HS-27A (cell line): ENCODE measurements around the gene GAS2L2.

Experiments used
- DNase-seq: peaks from one replicate; pipeline ENCODE4 v3.0.0-alpha.2; 2012; ENCODE audit warnings: low read depth, missing footprints

GAS2L2 gene

DNA sequence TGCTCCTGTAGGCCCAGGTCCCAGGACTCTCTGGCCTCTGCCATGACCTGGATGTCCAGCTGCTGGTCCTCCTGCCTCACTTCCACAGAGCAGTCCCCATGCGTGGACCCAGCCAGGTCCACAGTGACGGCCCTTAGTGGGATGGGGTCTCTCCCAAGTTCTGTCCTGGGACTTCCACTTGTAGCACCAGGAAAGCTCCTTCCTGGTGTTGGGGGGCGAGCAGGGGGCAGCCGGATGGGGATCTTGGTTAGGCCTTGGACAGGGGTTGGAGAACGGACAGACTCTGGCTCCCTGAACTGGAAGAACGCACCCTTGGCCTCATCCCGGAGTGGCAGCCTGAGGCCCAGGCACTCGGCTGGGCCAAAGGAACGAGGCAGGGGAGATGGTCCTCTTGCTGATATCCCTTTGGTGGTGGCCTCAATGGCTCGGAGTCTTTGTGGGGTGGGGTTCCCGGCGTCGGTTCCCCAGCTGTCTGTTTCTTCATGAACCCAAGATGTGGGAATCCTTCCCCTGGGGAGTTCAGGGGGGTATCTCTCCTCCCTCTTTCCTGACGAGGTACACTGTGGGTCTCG, 7.2 kb downstream of the GAS2L2 start:
- no peak for DNase-seq

- DNase-seq: no peak
Measured at GRCh38 chr17:35745246-35745645, 7.8 kb downstream of the GAS2L2 start.

DNA sequence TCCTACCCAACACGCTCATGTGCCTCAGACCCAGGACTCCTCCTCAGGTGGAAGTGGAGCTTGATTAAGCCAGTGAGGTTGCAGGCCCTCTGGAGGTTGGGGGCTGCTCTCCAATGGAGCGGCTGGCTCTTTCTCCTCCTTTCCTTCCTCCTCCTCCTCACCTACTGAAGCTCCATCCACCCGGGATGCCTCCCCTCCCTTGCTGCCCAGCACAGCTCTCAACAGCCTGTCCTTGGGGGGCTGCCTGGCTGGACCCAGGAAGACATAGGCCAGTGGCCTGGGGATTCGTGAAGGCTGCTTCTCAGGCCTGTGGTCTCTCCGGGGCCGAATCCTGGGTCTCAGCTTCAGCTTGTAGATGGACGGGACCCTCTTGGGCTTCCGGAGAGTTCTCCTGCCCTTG, 8.2 kb downstream of the GAS2L2 start:
- DNase-seq: no peak

DNA sequence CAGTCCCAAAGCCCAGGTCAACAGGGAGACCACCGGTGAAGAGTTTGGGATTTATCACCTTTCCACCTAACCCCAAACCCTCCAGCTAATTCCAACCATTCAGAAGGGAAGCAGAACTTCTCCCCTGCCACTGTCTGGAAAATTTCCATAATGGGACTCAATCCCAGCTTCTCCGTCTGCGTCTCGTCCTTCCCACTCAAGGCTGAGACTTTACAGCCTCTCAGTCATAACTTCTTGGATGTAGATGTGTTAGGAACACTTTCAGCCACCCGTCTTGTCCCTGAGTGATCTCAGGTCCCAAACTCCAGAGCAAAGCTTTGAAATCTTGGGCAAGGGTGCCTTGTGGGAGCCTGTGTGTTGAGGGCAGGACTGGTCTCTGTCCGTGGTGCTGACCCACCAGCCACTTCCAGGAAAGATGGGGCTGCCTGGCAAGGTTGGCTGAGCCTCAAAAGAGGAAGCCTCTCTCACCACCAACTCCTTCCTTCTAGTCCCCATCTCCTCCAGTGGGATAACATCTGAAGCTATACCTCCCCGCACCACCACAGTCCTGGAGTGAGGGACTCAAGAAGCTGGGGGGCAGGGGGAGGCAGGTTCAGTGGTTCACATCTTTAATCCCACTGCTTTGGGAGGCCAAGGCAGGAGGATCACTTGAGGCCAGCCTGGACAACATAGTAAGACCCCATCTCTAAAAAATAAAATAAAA, 9.3 kb downstream of the GAS2L2 start:
- no peak for DNase-seq

DNA sequence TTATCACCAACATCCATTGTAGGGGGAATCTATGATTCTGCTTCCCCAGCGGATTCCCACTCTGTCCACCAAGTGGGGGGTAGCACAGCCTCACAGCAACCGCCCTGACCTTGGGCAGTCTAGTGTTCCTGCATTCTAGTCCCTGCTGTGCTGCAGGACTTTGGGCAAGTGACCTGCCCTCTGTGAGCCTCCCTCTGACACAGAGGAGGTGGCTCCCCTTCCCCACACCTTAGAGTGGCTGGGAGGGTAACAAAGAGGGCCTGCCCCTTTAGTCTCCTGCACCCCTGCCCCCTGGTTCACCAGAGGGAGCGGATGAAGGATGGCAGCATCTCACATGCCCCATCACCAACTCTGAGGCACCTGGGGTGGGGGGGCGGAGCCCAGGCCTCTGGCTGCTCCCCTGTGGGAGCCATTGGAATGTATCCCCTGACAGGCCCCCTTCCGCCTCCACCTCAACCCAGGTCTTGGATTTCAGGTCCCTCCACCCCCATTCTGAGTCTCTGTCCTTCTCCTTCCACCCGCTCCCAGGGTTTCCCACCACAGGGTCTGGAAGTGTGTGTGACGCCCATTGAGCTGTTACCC, 10.1 kb downstream of the GAS2L2 start:
- no peak for DNase-seq

GRCh38 chr17:35742496-35742895, 10.5 kb downstream of the GAS2L2 start:
- no peak for DNase-seq

GRCh38 chr17:35740997-35741931, 11.8 kb downstream of the GAS2L2 start:
- no peak for DNase-seq

GRCh38 chr17:35740216-35740615, 12.8 kb downstream of the GAS2L2 start:
- no peak for DNase-seq

DNA sequence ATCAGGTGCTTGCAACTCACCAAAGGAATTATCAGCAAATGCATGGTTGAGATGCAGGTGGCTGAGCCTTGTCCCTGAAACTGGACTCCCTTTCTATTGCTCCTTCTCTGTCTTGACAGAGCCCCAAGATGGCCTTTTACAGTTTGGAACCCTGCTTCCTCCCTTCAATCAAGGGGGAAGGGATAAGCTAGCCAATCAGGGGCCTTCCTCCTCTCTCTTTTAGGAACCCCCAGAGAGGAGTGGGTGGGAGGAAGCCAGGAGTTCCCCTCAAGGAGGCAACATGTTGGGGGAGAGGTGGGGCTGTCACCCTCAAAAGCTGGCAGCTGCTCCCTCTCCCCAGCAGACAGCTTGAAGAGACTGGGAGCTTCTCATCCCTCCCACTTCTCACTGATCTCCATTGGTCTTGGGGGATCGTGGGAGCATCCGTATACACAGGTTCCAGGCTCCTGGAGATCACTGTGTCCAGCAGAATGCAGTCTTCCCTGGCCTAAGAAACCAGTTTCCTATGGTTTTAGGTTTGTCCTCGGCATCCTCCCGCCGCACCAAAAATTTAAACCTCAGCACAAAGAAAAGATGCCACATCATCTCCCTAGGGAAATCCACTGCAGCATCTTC, 14.4 kb downstream of the GAS2L2 start:
- no peak for DNase-seq

DNA sequence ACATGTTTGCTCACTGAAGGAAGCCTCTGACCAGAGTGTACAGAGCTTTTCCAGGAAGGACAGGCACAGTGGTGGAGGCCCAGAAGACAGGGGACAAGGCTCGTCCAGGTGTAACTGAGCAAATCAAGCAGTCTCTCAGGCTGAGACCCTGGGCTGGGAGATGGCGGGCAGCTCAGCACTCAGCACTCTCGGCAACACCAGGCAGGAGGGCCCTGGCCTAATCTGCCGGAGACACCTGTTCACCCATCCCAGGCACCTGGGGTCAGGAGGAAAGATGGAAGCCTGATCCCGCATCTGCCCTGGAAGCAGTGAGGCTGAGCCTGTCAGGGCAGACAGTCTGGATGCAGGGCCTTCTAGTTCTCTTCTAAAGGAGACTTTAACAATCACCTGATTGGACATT, 16.8 kb downstream of the GAS2L2 start:
- no peak for DNase-seq

GRCh38 chr17:35735036-35735805, 17.8 kb downstream of the GAS2L2 start:
- no peak for DNase-seq

DNA sequence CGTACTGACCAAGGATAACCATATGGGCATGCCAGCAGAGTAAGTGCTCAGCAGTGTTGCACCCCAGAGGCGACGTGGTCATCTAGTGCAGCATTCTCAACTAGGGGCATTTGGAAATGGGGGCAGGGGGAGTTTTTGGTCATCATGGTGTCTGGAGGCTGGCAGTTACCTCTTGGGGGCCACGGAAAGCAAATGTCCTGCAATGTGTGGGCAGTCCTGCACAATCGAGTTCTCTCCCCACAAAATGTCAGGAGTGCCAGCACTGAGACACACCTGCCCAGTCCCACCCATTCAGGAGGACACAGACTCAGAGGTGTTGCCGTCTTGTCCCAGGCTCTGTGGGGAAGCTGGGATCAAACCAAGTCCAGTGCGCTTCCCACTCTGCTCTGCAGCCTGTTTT, 18.6 kb downstream of the GAS2L2 start:
- no peak for DNase-seq

DNA sequence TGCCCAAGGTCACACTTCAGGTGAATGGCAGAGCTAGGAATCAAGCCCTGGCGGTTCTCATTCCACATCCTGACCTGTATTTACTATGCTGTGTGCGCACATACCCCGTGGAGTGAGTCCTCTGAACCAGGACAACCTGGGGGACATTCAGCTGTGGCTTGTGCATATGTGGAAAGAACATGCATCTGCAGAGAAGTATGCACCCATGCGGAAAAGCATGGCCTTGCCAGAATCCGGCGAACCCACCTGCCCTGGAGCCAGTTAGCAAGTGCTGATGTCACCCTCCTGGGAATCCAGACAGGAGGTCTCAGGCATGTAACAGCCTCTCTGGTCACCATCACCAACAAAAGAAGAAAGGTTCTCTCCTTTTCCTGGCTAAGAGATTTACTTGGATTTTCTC, 19.7 kb downstream of the GAS2L2 start:
- no peak for DNase-seq

DNA sequence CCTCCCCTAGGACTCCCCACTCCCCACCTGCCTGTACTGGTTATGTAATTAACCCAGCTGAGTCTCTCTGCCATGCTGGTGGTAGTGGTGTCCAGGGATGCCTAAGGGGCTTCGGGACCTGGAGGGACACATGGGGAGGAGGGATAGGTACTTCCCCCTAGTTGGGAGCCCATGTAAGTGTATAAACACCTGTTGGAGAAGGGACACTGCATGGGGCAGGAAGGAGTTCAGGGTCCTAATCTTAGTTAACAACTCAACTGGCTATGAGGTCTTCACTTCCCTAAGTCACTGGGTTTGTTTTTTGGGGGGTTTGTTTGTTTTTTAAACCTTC, 20.3 kb downstream of the GAS2L2 start:
- DNase-seq: no peak

GRCh38 chr17:35731917-35732805, 20.9 kb downstream of the GAS2L2 start:
- no peak for DNase-seq

DNA sequence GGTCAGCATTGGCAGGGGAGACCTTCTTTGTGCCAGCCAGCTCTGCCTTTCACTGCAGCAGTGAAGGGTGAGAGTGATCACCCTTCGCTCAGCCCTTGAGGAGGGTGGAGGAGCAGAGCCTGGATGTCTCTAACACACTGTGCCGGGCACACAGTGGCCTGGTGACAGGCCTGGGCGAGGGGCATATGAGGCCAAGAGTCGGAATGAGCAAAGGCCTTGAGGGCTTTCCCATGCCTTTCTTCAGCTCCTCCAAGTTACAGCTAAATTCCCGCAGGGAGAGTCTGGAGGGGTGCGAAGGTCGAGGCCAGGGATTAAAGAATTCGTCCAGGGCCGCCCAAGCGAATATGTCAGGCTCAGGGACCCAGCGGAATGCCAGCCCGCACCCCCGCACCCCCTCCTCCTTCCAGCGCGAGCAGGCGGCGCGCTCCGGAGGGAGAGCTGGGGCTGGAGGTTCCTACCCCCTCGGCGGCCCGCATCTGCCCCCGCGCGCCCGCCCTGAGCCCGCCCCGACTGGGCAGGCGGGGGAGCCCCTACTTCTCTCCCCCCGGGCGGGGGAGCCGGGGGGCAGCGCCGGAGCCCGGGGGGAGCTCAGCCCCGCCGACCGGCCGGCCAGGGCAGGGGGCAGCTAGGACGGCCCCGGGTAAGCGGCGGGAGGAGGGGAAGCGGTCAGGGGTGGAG, 21.7 kb downstream of the GAS2L2 start, which contains the start of gene RASL10B:
Gene RASL10B, plus strand, starts transcription at position 401 of the 678 bp plus-strand sequence. CDS start 3,546 bp downstream, outside the sequence.
- no peak for DNase-seq

GRCh38 chr17:35730400-35731005, 22.5 kb downstream of the GAS2L2 start:
- no peak for DNase-seq

DNA sequence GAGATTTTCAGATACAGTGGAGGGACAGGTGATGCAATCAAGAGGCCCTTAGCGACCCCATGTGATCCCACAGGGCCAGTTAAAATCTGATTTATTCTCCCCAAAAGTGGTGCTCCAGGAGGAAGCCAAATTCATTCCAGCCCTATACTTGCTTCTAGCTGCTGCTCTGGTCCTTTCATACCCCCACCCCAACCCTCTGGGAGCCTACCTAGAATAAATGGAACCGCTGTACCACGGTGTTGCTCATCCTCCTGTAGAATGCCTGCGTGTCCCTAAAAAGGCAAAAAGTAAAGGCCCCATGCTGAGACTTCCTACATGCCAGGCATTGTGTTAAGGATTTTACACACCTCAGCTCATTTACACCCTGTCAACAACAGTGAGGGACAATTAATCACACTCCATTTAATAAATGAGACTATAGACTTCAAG, 23.6 kb downstream of the GAS2L2 start:
- DNase-seq: no peak

GRCh38 chr17:35728551-35728950, 24.5 kb downstream of the GAS2L2 start:
- DNase-seq: no peak
